T47D (cell line): Measurements from ENCODE around the gene IFNA14.

Experiments used
- DNase-seq, 2 experiments: peaks; one replicate each; pipeline versions ENCODE4 v3.0.0 to v3.0.0-alpha.2; 2011 to 2012; ENCODE audit warnings: low read depth in 1 of 2, low spot score in 1 of 2
- JUND ChIP-seq: IDR thresholded peaks from 2 replicates; pipeline ENCODE4 v1.6.1; 2012; ENCODE audit warnings: low read depth
- in situ Hi-C: cut with HindIII; loops from 2 replicates; pipeline ENCODE4 v1.10.0; 2016; ENCODE audit warnings: low sequenced_read_pairs, low pct_unique_long_range_greater_than_20kb

The IFNA14 gene

GRCh38 chr9:21239911-21240310 lies at the start of gene IFNA14:
Gene IFNA14 (minus strand): TSS chr9:21240005. CDS start chr9:21239935, 70 bp downstream.
- TF ChIP-seq JUND = no peak
- DNase-seq = no peak
- in situ Hi-C loops = no loop called here

- DNase-seq = no peak
- in situ Hi-C loops = no loop called here
- no peak for TF ChIP-seq JUND
Observed at GRCh38 chr9:21287280-21287679, 47.5 kb upstream of the IFNA14 start.

GRCh38 chr9:21286659-21287058 lies 46.9 kb upstream of the IFNA14 start:
- no peak for DNase-seq
- in situ Hi-C loops = no loop called here
- TF ChIP-seq JUND = no peak

- no peak for TF ChIP-seq JUND
- DNase-seq = no peak
- in situ Hi-C loops = no loop called here
Observed at GRCh38 chr9:21286099-21286498, 46.3 kb upstream of the IFNA14 start.

GRCh38 chr9:21281275-21281674 lies 41.5 kb upstream of the IFNA14 start:
- in situ Hi-C loops = no loop called here
- no peak for DNase-seq
- TF ChIP-seq JUND = no peak

- no peak for TF ChIP-seq JUND
- in situ Hi-C loops = no loop called here
Observed at GRCh38 chr9:21268347-21268657, 28.5 kb upstream of the IFNA14 start.

GRCh38 chr9:21267485-21268346 lies 27.9 kb upstream of the IFNA14 start:
- no peak for TF ChIP-seq JUND
- in situ Hi-C loops = no loop called here

More at GRCh38 chr9:21268347-21268657, 28.5 kb upstream of the IFNA14 start:
- no peak for DNase-seq

GRCh38 chr9:21266733-21267484 lies 27.1 kb upstream of the IFNA14 start:
- no peak for DNase-seq
- TF ChIP-seq JUND = no peak
- in situ Hi-C loops = no loop called here

More at GRCh38 chr9:21267485-21268346, 27.9 kb upstream of the IFNA14 start:
- DNase-seq = no peak

GRCh38 chr9:21265421-21266189 lies 25.8 kb upstream of the IFNA14 start:
- in situ Hi-C loops = no loop called here
- TF ChIP-seq JUND = no peak
- DNase-seq = peak in 1 of 2 experiments; percentile 39

GRCh38 chr9:21255538-21256212 lies 15.9 kb upstream of the IFNA14 start:
- TF ChIP-seq JUND = no peak
- in situ Hi-C loops = no loop called here
- peak in 1 of 2 experiments; percentile 76 for DNase-seq

- in situ Hi-C loops = no loop called here
- TF ChIP-seq JUND = no peak
- DNase-seq = peak in 1 of 2 experiments; percentile 61
Observed at GRCh38 chr9:21252721-21253547, 13.1 kb upstream of the IFNA14 start.
